OCI-LY1 (cell line): Measurements from ENCODE around the gene SLC35A5.

ENCODE experiments used
- H2AFZ ChIP-seq: fragments of 200-600 bp; sonication (generic), shearing (Covaris generic); 2 replicates; pipeline ENCODE4 v1.6.0; 2014; ENCODE audit warnings: antibody characterized with exemption, mild to moderate bottlenecking, low read length
- H3F3A ChIP-seq: fragments of 200-600 bp; sonication (generic), shearing (Covaris generic); 2 replicates; pipeline ENCODE4 v1.6.0; 2014; ENCODE audit warnings: mild to moderate bottlenecking, antibody characterized with exemption, low read length, moderate library complexity; ENCODE audit not compliant: insufficient read depth
- H3K27ac ChIP-seq: fragments of 200-600 bp; sonication (generic); 2 replicates; pipeline ENCODE4 v1.5.1; 2014; ENCODE audit warnings: low read length, mixed run types, mild to moderate bottlenecking, low read depth; ENCODE audit not compliant: poor library complexity, severe bottlenecking
- H3K27me3 ChIP-seq: fragments of 200-600 bp; sonication (generic); 2 replicates; pipeline ENCODE4 v1.6.0; 2014; ENCODE audit warnings: antibody characterized with exemption, mild to moderate bottlenecking, low read length, moderate library complexity; ENCODE audit not compliant: insufficient read depth
- H3K36me3 ChIP-seq: fragments of 200-600 bp; sonication (generic); 2 replicates; pipeline ENCODE4 v1.6.1; 2014; ENCODE audit warnings: mild to moderate bottlenecking, antibody characterized with exemption, low read length, moderate library complexity, mixed read lengths; ENCODE audit not compliant: insufficient read depth
- H3K4me1 ChIP-seq: fragments of 200-600 bp; sonication (generic); 2 replicates; pipeline ENCODE4 v1.5.1; 2014; ENCODE audit warnings: mild to moderate bottlenecking, low read length, moderate library complexity; ENCODE audit not compliant: insufficient read depth, severe bottlenecking
- H3K4me2 ChIP-seq: fragments of 200-600 bp; sonication (generic), shearing (Covaris generic); 2 replicates; pipeline ENCODE4 v1.6.1; 2014; ENCODE audit warnings: low read length
- H3K4me3 ChIP-seq: fragments of 200-600 bp; sonication (generic); 2 replicates; pipeline ENCODE4 v1.5.1; 2014; ENCODE audit warnings: low read length, low read depth, mild to moderate bottlenecking, mixed read lengths; ENCODE audit not compliant: poor library complexity, severe bottlenecking
- H3K79me2 ChIP-seq: fragments of 200-600 bp; shearing (Covaris generic); 2 replicates; pipeline ENCODE4 v1.6.1; 2016; ENCODE audit warnings: mixed run types, low read length, mixed read lengths; ENCODE audit not compliant: insufficient read depth
- H3K9ac ChIP-seq: fragments of 200-600 bp; sonication (generic), shearing (Covaris generic); 2 replicates; pipeline ENCODE4 v1.6.1; 2014; ENCODE audit warnings: mild to moderate bottlenecking, low read length, mixed read lengths
- H3K9me2 ChIP-seq: fragments of 200-600 bp; sonication (generic), shearing (Covaris generic); 2 replicates; pipeline ENCODE4 v1.6.1; 2014; ENCODE audit warnings: low read depth, mild to moderate bottlenecking, low read length, mixed read lengths
- H3K9me3 ChIP-seq: fragments of 200-600 bp; shearing (Covaris generic); 2 replicates; pipeline ENCODE4 v1.6.1; 2014; ENCODE audit warnings: low read length, mixed read lengths
- H4K20me1 ChIP-seq: fragments of 200-600 bp; sonication (generic), shearing (Covaris generic); 2 replicates; pipeline ENCODE4 v1.6.0; 2016; ENCODE audit warnings: mild to moderate bottlenecking, low read length; ENCODE audit not compliant: insufficient read depth
- EZH2 ChIP-seq: fragments of 200-600 bp; sonication (generic), shearing (Covaris generic); IDR thresholded peaks from 2 replicates; pipeline ENCODE4 v1.8.0; 2017; ENCODE audit warnings: borderline replicate concordance, mixed run types, mild to moderate bottlenecking, antibody characterized with exemption, low read length, moderate library complexity, mixed read lengths
- TF ChIP-seq, protein P1 (sequence below): fragments of 200-600 bp; sonication (generic), shearing (Covaris generic); IDR thresholded peaks from 2 replicates; pipeline ENCODE4 v1.5.1; 2017; ENCODE audit warnings: mild to moderate bottlenecking, antibody characterized with exemption, low read length, moderate library complexity, mixed read lengths

SLC35A5 gene

DNA sequence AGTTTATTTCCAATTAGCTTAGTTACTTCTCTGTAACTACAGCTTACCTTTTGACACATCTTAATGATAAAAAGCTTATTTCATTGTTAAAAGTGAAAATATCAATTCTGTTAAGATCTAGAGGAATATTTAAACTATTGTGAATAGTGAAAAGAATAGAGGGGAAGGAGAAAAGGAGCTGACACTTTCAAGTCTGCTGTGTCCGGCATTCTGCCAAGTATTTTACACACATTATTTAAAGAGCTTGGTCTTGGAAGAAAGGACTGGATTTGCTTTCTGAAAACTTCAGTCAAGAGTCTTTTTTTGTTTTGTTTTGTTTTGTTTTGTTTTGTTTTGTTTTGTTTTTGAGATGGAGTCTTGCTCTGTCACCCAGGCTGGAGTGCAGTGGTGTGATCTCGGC lies 44.3 kb downstream of the SLC35A5 start:
- no peaks in the 10 kb centered on the region for H3K79me2 ChIP-seq
- H4K20me1 ChIP-seq = no peaks in the 10 kb centered on the region
- no peaks in the 10 kb centered on the region for H3K27me3 ChIP-seq
- no peaks in the 10 kb centered on the region for H3K9me2 ChIP-seq
- H3K4me2 ChIP-seq = no peak overlapping the region
- H3K9me3 ChIP-seq = no peaks in the 10 kb centered on the region
- no peak overlapping the region for H3K4me3 ChIP-seq
- no peaks in the 10 kb centered on the region for H3F3A ChIP-seq
- no peaks in the 10 kb centered on the region for H3K36me3 ChIP-seq
- H2AFZ ChIP-seq = no peak overlapping the region
- H3K27ac ChIP-seq = no peak overlapping the region
- no peak overlapping the region for H3K9ac ChIP-seq
- H3K4me1 ChIP-seq = no peaks in the 10 kb centered on the region
- TF ChIP-seq, protein P1, sequence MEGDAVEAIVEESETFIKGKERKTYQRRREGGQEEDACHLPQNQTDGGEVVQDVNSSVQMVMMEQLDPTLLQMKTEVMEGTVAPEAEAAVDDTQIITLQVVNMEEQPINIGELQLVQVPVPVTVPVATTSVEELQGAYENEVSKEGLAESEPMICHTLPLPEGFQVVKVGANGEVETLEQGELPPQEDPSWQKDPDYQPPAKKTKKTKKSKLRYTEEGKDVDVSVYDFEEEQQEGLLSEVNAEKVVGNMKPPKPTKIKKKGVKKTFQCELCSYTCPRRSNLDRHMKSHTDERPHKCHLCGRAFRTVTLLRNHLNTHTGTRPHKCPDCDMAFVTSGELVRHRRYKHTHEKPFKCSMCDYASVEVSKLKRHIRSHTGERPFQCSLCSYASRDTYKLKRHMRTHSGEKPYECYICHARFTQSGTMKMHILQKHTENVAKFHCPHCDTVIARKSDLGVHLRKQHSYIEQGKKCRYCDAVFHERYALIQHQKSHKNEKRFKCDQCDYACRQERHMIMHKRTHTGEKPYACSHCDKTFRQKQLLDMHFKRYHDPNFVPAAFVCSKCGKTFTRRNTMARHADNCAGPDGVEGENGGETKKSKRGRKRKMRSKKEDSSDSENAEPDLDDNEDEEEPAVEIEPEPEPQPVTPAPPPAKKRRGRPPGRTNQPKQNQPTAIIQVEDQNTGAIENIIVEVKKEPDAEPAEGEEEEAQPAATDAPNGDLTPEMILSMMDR = no peak
- TF ChIP-seq EZH2 = no peak

DNA sequence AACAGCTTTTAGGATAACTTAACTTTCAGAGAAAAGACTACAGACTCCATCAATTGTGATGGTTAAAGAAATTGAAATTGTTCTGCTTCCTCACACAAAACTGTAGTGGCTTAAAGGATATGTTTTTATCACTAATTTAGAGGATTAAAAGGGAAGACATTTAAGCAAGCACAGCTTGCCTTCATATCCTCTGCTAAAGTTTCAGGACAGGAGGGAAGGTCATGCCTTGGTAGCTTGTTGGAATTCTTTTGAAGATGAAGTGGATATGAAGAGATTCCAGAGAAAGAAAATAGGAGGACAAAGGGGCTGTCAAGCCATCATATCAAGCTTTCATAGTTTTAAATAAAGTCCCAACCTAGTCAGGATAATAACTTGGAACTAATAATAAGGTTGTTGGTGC lies 46.0 kb downstream of the SLC35A5 start:
- Histone ChIP-seq H3K4me1 (no peaks in the 10 kb centered on the region), H3K4me3 (no peak overlapping the region), H4K20me1 (no peaks in the 10 kb centered on the region), H3K36me3 (no peaks in the 10 kb centered on the region), H3K9me2 (no peaks in the 10 kb centered on the region), H3K9ac (no peak overlapping the region), H3K9me3 (no peaks in the 10 kb centered on the region), H3K4me2 (no peak overlapping the region), H3K79me2 (no peaks in the 10 kb centered on the region), H3K27ac (no peak overlapping the region), H3F3A (no peaks in the 10 kb centered on the region), H2AFZ (no peak overlapping the region), H3K27me3 (no peaks in the 10 kb centered on the region)
- no peak for TF ChIP-seq EZH2
- TF ChIP-seq, protein P1 = no peak

DNA sequence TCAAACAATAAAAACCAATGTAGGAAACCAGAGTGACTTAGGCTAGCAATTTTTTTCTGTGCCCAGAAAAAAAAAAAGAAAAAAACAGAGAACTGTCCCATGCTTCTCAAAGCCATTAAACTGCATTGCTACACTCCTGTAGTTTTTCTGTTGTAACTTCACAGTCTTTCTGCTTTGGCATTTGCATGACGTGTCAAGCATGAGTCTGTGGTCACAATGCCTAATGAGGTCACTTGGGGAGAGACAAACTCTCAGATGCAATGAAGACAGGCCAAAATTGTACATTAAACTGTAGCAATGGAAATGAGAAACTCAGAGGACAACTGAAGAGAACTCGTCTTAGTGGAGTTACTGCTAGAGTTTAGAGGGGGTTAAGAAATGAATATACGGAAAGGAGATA lies 48.3 kb downstream of the SLC35A5 start:
- no peak overlapping the region for H3K4me2 ChIP-seq
- no peak overlapping the region for H2AFZ ChIP-seq
- H3K36me3 ChIP-seq = no peaks in the 10 kb centered on the region

More for the DNA sequence above, 48.3 kb downstream of the SLC35A5 start:
- H3K79me2 ChIP-seq = no peaks in the 10 kb centered on the region
- H3F3A ChIP-seq = no peaks in the 10 kb centered on the region
- H3K4me3 ChIP-seq = no peak overlapping the region
- H4K20me1 ChIP-seq = no peaks in the 10 kb centered on the region
- no peaks in the 10 kb centered on the region for H3K9me2 ChIP-seq
- H3K9me3 ChIP-seq = no peaks in the 10 kb centered on the region
- no peaks in the 10 kb centered on the region for H3K4me1 ChIP-seq
- no peak for TF ChIP-seq EZH2
- TF ChIP-seq, protein P1 = no peak
- H3K9ac ChIP-seq = no peak overlapping the region
- H3K27me3 ChIP-seq = no peaks in the 10 kb centered on the region
- no peak overlapping the region for H3K27ac ChIP-seq
